Tibial nerve (tissue), 4 donors: ENCODE measurements around the gene GMDS.

Experiments used
- CTCF ChIP-seq, 5 experiments: fragments of 200-600 bp in 3 of 5; fragments of 450-650 bp in 2 of 5; sonication (generic) in 3 of 5; IDR thresholded peaks; one replicate each; pipeline ENCODE4 v1.5.1; 2016 to 2019; ENCODE audit warnings: antibody characterized with exemption in 5 of 5, mild to moderate bottlenecking in 3 of 5, moderate library complexity in 2 of 5
- EP300 ChIP-seq, 2 donors: sonication (generic); formaldehyde crosslinking; IDR thresholded peaks; one replicate each; pipeline ENCODE4 v1.6.1; 2017; ENCODE audit warnings: antibody characterized with exemption in 2 of 2, mild to moderate bottlenecking in 1 of 2
- POLR2A ChIP-seq, 2 donors: fragments of 450-650 bp; IDR thresholded peaks; one replicate each; pipeline ENCODE4 v1.6.1; 2017; ENCODE audit warnings: antibody characterized with exemption in 2 of 2, mild to moderate bottlenecking in 2 of 2, moderate library complexity in 2 of 2

GRCh38 chr6:1987640-1988039 lies 257.8 kb downstream of the GMDS start:
- TF ChIP-seq CTCF (IDR thresholded peaks at IDR 0.05) (no peak), POLR2A (IDR thresholded peaks at IDR 0.05) (no peak), EP300 (IDR thresholded peaks at IDR 0.05) (no peak)
